ENCODE results near the gene MGA. TPM values are rescaled to one million over a fixed set of nuclear protein-coding genes. Genes with fewer than 3 reads are reported as not detected.

MGA gene
- 1 to 10 TPM; 2.9 to 5.3 (median 3.4) TPM for polyA plus RNA-seq

DNA sequence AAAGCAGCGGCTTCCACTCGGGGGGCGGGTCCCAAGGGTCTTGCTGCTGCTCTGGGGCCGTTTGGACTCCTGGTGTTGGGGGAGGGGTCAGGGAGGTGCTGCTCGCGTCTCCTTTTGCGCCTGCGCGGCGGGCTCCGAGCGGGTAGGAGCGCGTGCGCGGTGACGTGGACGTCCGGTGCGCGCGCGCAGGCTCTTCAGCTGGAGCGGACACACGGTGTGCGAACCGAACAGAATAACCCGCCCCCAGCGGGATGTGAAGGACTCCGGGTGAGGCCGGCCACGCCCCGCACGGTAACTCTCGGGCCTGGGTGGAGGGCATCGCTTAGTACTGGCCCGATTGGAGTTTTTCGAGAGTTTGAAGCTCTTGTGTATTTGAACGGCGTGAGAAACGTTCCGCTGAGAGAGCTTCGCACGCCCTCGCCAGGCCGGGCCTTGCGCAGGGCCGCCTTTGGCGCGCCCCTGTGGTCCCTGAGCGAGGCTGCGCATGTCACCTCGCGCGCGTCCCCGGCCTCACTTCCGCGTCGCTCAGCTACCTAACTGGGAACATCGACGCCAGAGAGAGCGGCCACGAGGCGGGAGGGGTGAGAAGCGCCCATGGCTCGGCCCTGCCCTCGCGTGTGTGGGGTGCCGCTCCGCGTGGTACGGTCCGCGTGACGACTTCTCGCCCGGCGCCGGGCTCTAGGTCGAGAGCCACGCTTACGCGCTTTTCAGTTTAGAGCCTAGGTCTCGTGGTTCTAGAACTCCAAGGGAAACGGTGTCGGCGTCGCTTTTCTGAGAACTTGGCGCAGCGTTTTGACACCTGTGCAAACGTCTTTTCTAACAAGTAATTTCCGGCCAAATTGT is at the start of gene MGA:
TSS of gene MGA (plus strand) at position 171 of the 843 bp plus-strand sequence.
- peak within 1 kb of the TSS; percentile 48 for H3K27ac ChIP-seq (ENCODE audit: low read depth, low read length)
- 0 to 3% (median 2%) methylated on average over 90 to 93 of the region's 93 CpGs for WGBS, 3 donors

DNA sequence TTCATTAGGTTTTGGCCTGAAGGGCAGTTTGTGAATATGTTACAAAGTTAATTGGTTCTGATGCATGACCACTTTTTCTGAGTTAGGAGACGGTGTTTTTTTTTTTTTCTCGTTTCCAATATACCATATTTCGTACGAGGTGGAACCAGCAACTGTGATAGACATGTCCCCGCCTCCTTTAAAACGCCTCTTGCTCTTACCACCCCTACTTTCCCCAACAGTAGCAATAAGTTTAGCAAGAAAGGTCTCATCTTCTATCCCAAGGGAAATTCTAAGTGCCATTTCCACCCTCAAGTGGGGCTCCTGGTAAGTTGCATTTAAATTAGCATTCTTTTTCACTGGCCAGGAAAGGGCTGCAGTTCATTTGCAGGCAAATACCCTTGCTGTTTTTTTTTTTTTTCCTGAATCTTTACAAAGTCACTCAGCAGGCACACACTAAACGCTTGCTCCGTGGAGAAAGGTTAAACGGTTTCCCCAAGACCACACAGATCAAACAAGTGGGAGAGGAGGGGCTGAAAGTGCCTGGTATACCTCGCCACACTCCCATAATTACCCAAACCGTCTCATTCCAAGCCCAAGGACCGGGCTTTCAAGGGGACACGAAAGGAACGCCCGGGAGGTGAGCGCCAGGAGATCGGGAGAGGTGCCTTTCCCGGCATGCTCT is 39.5 kb upstream of the MGA start:
- WGBS, 3 donors: 13 to 24% (median 23%) methylated on average over 18 of the region's 18 CpGs
- no peak overlapping the region for H3K27ac ChIP-seq (ENCODE audit: low read depth, low read length)

DNA sequence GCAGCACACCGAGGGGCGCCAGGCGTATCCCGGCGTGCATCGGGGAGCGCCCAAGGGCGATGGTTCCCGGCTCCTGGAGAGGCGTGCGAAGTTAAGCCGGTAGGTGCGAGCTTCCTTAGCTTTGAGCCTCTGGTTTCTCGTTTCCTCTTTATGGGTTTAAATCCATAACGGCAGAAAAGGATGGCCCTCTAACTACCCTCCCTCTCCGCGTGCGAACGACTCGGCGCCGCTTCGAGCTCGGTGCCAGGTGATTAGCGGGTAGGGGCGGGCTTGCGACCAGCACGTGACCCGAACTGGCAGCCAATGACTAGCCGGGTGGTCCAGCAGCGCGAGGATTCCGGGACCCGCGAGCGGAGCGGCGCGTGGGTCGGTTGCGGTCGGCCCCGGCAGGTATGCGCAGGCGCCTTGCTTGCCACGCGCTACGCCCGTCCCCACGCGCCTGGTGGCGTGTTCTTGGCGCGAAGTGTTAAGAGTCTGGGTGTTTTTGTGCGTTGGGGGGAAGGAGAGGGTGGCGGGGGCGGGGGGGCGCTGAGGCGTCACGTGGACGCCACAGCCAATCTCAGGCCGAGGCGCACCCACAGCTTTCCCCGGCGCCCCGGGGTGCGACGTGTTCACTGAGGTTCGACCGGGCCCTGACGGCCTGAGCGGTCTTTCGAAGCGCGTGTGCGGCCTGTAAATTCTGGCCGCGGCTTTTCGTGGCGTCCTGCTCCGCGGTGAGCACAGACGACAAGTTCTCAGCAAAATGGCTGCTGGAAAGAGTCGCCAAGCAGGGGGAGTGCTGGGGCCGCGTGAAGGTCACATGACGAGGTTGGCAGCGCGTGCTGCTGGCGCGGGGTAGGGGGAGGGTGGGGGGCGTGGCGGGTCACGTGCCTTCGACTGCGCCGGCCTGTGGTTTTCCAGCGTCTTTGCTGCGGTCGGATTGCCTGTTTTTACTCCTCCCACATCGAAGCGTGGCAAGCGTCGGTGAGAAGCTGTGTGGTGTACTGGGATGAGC is 38.7 kb upstream of the MGA start:
- peak overlapping the region; percentile 81 for H3K27ac ChIP-seq (ENCODE audit: low read depth, low read length)
- 1 to 3% (median 2%) methylated on average over 77 to 104 of the region's 104 CpGs for WGBS, 3 donors

DNA sequence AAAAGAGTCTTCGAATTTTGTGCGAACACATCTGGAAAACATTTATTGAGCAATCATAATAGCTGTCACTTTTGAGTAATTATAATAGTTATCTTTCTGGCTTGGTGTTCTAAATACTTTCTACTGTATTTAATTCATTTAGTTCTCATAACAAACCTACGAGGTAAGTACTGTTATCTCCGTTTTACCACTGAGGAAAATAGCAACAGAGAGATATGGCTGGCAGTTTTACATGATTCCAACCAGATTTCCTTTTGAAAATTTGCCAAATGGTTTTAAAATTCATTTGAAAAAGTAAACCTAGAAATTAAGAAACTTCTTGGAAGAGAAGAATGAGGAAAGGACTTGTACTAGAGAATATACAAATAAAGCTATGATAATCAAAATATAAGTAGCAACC is 37.3 kb upstream of the MGA start:
- no peak overlapping the region for H3K27ac ChIP-seq (ENCODE audit: low read depth, low read length)
- 56 to 67% (median 65%) methylated on average over 4 of the region's 4 CpGs for WGBS, 3 donors

DNA sequence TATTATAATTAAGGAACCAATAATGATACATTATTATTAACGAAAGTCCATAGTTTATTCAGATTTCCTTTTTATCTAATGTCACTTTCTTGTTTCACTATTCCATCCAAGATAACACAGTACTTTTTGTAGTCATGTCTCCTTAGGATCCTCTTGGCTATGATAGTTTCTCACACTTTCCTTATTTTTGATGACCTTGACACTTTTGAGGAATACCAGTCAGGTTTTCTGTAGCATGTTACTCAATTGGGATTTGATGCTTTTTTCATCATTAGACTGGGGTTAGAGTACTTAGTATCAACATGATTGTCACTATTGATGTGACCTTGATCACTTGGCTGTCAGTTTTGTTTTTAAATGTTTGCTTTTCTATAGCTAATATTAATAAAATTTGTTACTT is 33.0 kb upstream of the MGA start:
- no peak overlapping the region for H3K27ac ChIP-seq (ENCODE audit: low read depth, low read length)
- 97 to 100% (median 98%) methylated on average over 1 of the region's 1 CpG for WGBS, 3 donors

DNA sequence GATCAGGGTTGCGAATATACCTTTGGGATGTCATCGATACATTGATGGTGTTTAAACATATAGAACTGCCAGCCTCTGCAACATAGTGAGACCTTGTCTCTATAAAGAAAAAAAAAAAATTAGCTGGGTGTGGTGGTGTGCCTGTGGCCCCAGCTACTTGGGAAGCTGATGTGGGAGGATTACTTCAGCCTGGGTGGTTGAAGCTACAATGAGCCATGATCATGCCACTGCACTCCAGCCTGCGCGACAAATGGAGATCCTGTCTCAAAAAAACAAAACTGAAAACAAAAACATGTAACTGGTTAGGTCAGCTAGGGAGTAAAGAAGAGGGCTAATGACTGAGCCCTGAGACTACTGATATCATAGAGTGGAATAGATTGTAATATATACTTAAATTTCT is 30.7 kb upstream of the MGA start:
- no peak overlapping the region for H3K27ac ChIP-seq (ENCODE audit: low read depth, low read length)
- WGBS, 3 donors: 94 to 96% (median 96%) methylated on average over 4 of the region's 4 CpGs

DNA sequence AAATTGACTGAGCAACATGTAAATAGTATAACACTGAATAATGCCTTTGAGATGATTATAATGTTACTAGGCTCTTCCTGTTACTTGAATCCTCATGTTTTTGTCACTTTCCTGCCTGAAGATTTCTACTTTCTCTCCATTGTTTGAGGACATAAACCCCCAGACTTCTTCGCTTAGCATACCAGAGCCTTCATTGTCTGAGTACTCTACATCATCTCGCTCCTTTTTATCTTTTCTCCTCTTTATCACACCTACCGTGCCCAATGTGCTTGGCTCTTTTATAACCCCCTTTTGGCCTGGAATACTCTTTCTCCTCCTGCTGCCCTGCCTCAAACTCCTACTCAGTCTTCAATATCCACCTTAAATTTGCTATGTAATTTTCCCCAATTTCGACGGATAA is 30.3 kb upstream of the MGA start:
- no peak overlapping the region for H3K27ac ChIP-seq (ENCODE audit: low read depth, low read length)
- WGBS, 3 donors: 71 to 82% (median 81%) methylated on average over 5 of the region's 5 CpGs

DNA sequence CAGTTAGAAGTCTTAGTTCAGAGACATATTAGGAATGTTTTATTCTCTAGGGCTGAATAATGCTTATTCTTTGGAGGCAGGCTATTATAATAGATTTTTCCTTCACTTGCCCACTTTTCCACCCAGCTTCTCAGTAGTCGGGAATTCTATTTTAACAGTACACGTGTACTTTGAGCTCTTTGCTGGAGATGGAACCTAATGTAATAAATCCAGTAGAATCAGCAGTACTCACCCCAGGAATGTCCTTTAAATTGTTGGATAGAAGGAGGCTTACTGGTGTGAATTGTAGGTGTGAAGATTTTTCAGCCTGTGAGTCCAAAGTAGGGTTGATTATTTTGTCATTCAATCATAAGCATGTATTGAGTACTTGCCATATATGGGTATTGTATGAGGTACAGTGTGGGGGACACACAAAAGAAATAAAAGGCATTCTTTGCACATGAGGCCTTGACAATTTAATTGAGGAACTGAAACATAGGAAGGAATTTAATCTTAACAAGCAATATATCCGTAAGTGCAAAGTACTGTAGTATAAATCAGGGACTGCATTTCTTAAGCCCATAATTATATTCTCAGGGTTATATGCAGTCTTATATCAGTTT is 29.5 kb upstream of the MGA start:
- no peak overlapping the region for H3K27ac ChIP-seq (ENCODE audit: low read depth, low read length)
- WGBS, 3 donors: 64 to 75% (median 67%) methylated on average over 3 of the region's 3 CpGs

DNA sequence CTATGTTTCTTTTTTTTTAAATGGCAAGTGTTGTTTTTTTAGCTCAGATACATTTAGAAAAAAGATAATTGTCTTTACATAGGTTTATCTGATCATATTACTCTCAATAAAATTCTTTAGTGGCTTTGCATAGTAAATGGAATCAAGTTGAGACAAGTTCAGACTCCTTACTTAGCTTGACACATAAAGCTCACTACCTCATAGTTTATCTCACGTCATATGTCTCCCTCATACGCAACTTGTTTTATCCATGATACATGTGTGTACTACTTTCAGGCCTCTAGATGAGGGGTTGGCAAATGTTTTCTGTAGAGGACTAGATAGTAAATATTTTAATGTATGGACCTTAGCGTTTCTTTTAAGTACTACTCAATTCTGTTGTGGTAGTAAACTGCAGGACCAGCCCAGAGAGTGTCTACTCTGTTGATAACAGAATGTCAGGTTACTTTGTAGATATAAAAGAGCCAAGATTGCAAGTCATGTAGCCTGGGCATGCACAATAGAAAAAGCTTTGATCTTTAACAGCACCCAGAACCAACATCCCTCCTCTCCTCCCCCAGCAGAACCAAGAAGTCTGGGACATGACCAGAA is 28.2 kb upstream of the MGA start:
- 80 to 86% (median 85%) methylated on average over 3 of the region's 3 CpGs for WGBS, 3 donors

DNA sequence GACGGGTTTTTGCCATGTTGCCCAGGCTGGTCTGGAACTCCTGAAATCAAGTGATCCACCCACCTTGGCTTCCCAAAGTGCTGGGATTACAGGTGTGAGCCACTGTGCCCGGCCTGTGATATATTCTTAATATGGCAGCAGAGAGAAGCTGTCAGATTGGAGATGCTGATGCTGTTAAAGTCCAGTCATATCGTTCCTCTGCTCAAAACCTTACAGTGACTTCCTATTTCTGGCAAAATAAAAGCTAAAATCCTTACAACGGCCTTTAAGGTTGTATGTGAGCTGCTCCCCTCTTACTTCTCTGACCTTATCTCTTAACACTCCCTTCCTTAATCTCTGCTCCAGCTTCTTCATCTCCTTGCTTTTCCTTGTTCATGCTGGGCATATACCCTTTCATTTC is 26.6 kb upstream of the MGA start:
- H3K27ac ChIP-seq (ENCODE audit: low read depth, low read length): no peak overlapping the region
- 59 to 87% (median 70%) methylated on average over 4 of the region's 4 CpGs for WGBS, 3 donors

More for the DNA sequence above, 28.2 kb upstream of the MGA start:
- no peak overlapping the region for H3K27ac ChIP-seq (ENCODE audit: low read depth, low read length)

DNA sequence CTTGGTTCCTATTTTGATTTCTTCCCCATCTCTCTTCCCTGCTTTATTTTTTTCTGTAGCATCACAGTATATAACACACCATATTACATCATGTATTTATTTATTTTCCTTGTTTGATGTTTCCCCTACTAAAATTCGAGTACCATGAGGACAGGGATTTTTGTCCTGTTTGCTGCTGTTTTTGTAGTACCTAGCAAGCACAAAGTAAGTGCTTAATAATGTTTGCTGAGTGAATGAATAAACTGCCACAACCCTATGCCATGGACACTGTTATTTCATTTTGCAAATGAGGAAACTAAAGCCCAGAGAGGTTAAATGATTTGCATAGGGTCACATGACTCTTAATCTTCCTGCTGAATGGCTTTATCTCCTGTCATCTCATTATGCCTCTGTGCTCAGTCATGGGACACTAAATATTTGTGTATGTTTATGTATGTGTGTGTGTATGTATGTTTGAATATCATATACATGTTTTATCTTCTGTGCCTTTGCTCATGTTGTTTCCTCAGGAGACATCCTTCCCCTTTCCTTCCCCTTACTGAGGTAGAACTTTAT is 26.1 kb upstream of the MGA start:
- H3K27ac ChIP-seq (ENCODE audit: low read depth, low read length): no peak overlapping the region
- 38 to 68% (median 64%) methylated on average over 1 of the region's 1 CpG for WGBS, 3 donors

DNA sequence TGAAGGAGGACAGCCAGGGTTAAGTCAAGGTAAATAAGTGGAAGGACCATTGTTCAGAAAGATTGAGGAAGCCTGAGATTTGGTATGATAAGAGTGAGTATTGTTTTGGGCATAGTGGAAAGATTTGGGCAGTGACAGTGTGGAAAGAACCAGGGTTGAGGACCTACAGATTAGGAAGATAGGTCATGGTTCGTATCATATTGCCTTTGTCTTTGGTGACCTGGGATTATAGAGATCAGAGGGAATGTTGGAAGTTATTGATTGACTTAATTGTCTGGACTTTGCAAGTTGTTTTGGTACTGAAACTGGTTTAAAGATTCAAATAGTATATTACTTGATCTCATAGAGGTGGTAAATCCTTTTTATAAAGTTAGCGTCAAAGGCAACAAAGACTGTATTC is 23.1 kb upstream of the MGA start:
- 91 to 96% (median 95%) methylated on average over 2 of the region's 2 CpGs for WGBS, 3 donors
- no peak overlapping the region for H3K27ac ChIP-seq (ENCODE audit: low read depth, low read length)

DNA sequence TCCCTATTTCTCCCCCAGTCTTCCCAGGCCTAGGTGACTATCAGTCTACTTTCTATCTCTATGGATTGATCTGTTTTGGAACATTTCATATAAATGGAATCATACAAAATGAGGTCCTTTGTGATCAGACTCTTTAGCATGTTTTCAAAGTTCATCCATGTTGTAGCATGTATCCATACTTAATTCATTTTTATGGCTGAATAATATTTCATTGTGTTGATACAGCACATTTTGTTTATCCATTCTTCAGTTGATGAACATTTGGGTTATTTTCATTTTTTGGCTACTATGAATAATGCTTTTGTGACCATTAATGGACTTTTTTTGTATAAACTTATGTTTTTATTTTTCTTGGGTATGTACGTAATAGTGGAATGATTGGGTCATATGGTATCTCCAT is 19.2 kb upstream of the MGA start:
- no peak overlapping the region for H3K27ac ChIP-seq (ENCODE audit: low read depth, low read length)
- WGBS, 3 donors: 100% methylated on average over 1 of the region's 1 CpG

DNA sequence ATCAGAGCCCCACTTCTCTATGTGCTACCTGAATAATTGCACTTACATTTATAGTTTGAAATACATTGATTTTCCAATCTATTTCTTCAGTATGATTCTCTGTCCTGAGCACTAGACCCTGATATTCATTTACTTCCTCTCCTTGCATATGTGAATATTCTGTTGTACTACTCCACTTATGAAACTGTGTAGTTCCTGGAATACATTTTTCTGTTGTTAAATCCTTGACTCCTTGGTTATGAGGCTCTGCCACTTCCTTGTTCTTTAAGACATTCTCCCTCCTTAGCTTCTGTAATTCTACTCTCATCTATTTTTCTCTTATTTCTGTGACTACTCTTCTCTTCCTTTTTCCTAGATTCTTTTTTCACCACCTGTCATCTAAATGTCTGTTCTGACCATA is 12.9 kb upstream of the MGA start:
- H3K27ac ChIP-seq (ENCODE audit: low read depth, low read length): no peak overlapping the region

DNA sequence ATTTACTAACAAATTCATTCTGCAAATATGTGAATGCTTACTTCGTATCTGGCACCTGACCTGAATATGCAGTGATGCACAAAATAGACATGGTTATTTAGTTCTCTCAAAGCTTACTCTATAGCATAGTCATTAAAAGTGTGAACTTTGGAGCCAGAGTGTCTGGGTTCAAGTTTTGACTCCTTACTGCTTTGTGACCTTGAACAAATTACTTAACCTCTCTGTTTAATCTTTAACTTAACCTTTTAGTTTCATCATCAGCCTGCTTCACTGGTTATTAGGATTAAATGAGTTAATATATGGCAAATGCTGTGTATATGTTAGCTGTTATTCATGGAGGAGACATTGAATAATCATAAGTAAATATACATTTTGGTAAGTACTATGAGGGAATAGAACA is 12.1 kb upstream of the MGA start:
- no peak overlapping the region for H3K27ac ChIP-seq (ENCODE audit: low read depth, low read length)
- 88 to 93% (median 92%) methylated on average over 1 of the region's 1 CpG for WGBS, 3 donors

DNA sequence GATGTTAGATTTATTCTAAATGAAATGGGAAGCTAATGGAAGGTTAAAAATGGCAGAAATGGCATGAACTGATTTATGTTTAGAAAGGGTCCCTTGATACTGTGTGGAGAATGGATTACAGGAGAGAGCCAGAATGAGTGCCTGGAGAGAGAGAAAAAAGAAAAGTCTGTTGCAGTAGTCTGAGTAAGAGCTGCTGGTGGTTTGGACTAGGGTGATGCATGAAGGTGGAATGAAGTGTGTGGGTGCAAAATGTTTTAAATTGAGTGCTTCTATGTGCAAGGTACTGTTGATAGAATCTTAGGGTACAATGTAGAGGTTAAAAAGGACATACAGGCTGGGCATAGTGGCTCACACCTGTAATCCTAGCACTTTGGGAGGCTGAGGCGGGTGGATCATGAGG is 11.4 kb upstream of the MGA start:
- WGBS, 3 donors: 90 to 100% (median 94%) methylated on average over 1 of the region's 1 CpG
- H3K27ac ChIP-seq (ENCODE audit: low read depth, low read length): no peak overlapping the region

DNA sequence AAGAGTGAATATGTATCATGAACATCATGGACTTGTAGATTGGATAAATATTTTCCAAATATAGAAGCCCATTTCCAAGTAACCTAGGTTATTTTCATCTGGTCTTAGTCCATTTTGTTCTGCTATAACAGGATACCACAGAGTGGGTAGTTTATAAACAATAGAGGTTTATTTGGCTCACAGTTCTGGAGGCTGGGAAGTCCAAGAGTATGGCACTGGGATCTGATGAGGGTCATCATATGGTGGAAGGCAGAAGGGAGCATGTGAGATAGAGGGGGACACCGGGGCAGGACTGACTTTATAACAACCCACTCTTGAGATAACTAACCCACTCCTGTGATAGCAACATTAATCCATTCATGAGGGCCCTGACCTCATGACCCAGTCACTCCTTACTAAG is 9.4 kb upstream of the MGA start:
- H3K27ac ChIP-seq (ENCODE audit: low read depth, low read length): no peak overlapping the region
- WGBS, 3 donors: 95 to 100% (median 97%) methylated on average over 1 of the region's 1 CpG

DNA sequence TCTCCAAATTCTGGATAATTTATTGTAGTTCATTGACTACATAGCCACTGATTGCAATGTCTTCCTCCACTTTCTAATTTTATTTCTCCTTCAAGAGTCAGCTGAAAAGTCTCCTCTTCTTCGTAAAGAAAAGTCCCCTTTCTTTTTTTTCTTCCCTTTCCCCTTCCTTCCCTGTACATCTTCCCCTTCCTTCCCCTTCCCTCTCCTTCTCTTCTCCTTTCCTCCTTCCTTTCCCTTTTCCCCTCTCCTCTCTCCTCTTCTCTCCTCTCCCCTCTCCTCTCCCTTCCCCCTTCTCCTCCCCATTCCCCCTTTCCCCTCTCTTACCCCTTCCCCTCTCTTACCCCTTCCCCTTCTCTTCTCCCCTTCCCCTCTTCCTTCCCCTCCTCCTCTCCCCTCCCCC is 8.8 kb upstream of the MGA start:
- no peak overlapping the region for H3K27ac ChIP-seq (ENCODE audit: low read depth, low read length)
- 65 to 96% (median 76%) methylated on average over 1 of the region's 1 CpG for WGBS, 3 donors
